PC-3 (cell line): ENCODE data around the gene REC8.

Source experiments
- EZH2 ChIP-seq: fragments of 300-600 bp; sonication (generic); IDR thresholded peaks from one replicate; pipeline ENCODE4 v1.6.1; 2017; ENCODE audit warnings: antibody characterized with exemption, mild to moderate bottlenecking, low read length; ENCODE audit not compliant: unreplicated experiment
- EZH2phosphoT487 ChIP-seq: fragments of 300-600 bp; sonication (generic); IDR thresholded peaks from 2 replicates; pipeline ENCODE4 v1.6.1; 2018; ENCODE audit warnings: mild to moderate bottlenecking, antibody characterized with exemption, low read length, borderline replicate concordance
- TF ChIP-seq, protein P1 (sequence below): fragments of 300-600 bp; sonication (generic); conservative IDR thresholded peaks from 2 replicates; pipeline ENCODE4 v1.5.1; 2017; ENCODE audit warnings: antibody characterized with exemption, low read depth, mild to moderate bottlenecking, low read length

DNA sequence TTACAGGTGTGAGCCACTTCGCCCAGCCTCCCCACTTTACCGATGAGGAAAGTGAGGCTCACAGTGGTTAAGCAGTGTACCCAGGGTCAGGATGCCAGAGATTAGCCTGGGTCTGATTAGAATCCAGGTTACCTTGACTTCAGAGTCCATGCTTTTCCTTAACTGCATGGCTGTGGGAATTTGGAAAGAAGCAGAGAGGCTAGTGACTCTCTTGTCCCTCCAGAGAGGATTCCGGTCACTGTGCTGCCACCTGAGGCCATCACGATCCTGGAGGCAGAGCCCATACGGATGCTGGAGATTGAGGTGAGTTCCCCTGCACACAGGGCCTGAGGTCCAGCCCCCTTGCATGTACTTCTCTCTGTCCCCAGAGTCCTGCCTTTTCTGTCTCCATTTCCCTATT lies 4.7 kb downstream of the REC8 start:
- TF ChIP-seq, protein P1, sequence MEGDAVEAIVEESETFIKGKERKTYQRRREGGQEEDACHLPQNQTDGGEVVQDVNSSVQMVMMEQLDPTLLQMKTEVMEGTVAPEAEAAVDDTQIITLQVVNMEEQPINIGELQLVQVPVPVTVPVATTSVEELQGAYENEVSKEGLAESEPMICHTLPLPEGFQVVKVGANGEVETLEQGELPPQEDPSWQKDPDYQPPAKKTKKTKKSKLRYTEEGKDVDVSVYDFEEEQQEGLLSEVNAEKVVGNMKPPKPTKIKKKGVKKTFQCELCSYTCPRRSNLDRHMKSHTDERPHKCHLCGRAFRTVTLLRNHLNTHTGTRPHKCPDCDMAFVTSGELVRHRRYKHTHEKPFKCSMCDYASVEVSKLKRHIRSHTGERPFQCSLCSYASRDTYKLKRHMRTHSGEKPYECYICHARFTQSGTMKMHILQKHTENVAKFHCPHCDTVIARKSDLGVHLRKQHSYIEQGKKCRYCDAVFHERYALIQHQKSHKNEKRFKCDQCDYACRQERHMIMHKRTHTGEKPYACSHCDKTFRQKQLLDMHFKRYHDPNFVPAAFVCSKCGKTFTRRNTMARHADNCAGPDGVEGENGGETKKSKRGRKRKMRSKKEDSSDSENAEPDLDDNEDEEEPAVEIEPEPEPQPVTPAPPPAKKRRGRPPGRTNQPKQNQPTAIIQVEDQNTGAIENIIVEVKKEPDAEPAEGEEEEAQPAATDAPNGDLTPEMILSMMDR: no peak
- no peak for TF ChIP-seq EZH2
- TF ChIP-seq EZH2phosphoT487: no peak
